IMR-90 (cell line): Measurements from ENCODE around the gene FITM2. TPM values are rescaled to one million over a fixed set of nuclear protein-coding genes. Genes with fewer than 3 reads are reported as not detected.

Experiments used
- ATAC-seq: fragments of 200-7000 bp; cut with Tn5 transposase; 2 replicates; pipeline ENCODE4 v1.9.1; 2020; ENCODE audit warnings: low read depth, mild to moderate bottlenecking, moderate library complexity
- BruUV-seq: library from RNA; stranded (reverse); fragments of 400-500 nt; replicated peaks from 2 replicates; lab custom pipeline; 2021; lab: Mats Ljungman, UMichigan
- CTCF ChIA-PET: fragments of 300-600 bp; formaldehyde crosslinking; extraction: SDS; loops from one replicate; lab custom pipeline; 2021; ENCODE audit warnings: antibody characterized with exemption; lab: Yijun Ruan, JAX
- POLR2A ChIA-PET: fragments of 300-600 bp; sonication (Branson Sonifier 250); formaldehyde crosslinking; loops from one replicate; lab custom pipeline; 2022; ENCODE audit warnings: antibody characterized with exemption; ENCODE audit not compliant: unreplicated experiment; lab: Charles Lee
- DNase-seq: peaks from one replicate; pipeline ENCODE4 v3.0.0; 2013
- H2AFZ ChIP-seq: replicated peaks from 2 replicates; pipeline ENCODE3; 2013; ENCODE audit warnings: low read length, mild to moderate bottlenecking; ENCODE audit not compliant: poor library complexity
- H2AK5ac ChIP-seq: 2 replicates; pipeline ENCODE4 v1.6.1; 2013; ENCODE audit warnings: low read depth, low read length, inconsistent platforms
- H2AK9ac ChIP-seq: replicated peaks from 2 replicates; pipeline ENCODE3; 2013; ENCODE audit warnings: mild to moderate bottlenecking, low read depth, low read length, moderate library complexity; ENCODE audit not compliant: poor library complexity
- H2BK120ac ChIP-seq: 2 replicates; pipeline ENCODE4 v1.6.1; 2013; ENCODE audit warnings: low read depth, low read length, inconsistent platforms
- H2BK15ac ChIP-seq: 3 replicates; pipeline ENCODE4 v1.6.1; 2013; ENCODE audit warnings: low read depth, low read length, inconsistent platforms
- H2BK20ac ChIP-seq: 2 replicates; pipeline ENCODE4 v1.6.1; 2013; ENCODE audit warnings: low read depth, mild to moderate bottlenecking, inconsistent platforms, low read length, moderate library complexity
- H2BK5ac ChIP-seq: 2 replicates; pipeline ENCODE4 v1.6.1; 2013; ENCODE audit warnings: mild to moderate bottlenecking, low read depth, low read length, inconsistent platforms; ENCODE audit not compliant: poor library complexity, severe bottlenecking
- H3K14ac ChIP-seq: replicated peaks from 2 replicates; pipeline ENCODE4 v1.6.1; 2013; ENCODE audit warnings: low read depth, low read length, inconsistent platforms
- H3K18ac ChIP-seq: 2 replicates; pipeline ENCODE4 v1.6.1; 2013; ENCODE audit warnings: low read depth, low read length, control low read depth
- H3K23ac ChIP-seq: 2 replicates; pipeline ENCODE4 v1.6.1; 2013; ENCODE audit warnings: low read depth, low read length, inconsistent platforms
- H3K27ac ChIP-seq: 2 replicates; pipeline ENCODE4 v1.5.1; 2013; ENCODE audit warnings: mild to moderate bottlenecking, control low read depth, low read length; ENCODE audit not compliant: insufficient read depth
- H3K27me3 ChIP-seq: 2 replicates; pipeline ENCODE4 v1.6.1; 2013; ENCODE audit warnings: low read length; ENCODE audit not compliant: control insufficient read depth, insufficient read depth
- H3K36me3 ChIP-seq: 2 replicates; pipeline ENCODE4 v1.6.1; 2013; ENCODE audit warnings: low read length, mixed read lengths; ENCODE audit not compliant: control insufficient read depth, insufficient read depth
- H3K4ac ChIP-seq: 2 replicates; pipeline ENCODE4 v1.6.1; 2013; ENCODE audit warnings: low read depth, low read length, inconsistent platforms
- H3K4me1 ChIP-seq: 2 replicates; pipeline ENCODE4 v1.6.1; 2013; ENCODE audit warnings: low read length, mixed read lengths; ENCODE audit not compliant: control insufficient read depth, insufficient read depth
- H3K4me2 ChIP-seq: 2 replicates; pipeline ENCODE4 v1.6.1; 2013; ENCODE audit warnings: low read depth, mild to moderate bottlenecking, control low read depth, low read length, moderate library complexity
- H3K4me3 ChIP-seq: 2 replicates; pipeline ENCODE4 v1.5.1; 2013; ENCODE audit warnings: low read depth, mild to moderate bottlenecking, control low read depth, low read length, moderate library complexity; ENCODE audit not compliant: insufficient read depth
- H3K56ac ChIP-seq: 2 replicates; pipeline ENCODE4 v1.6.1; 2013; ENCODE audit warnings: low read length, inconsistent platforms; ENCODE audit not compliant: insufficient read depth; ENCODE audit errors: extremely low read depth
- H3K79me1 ChIP-seq, 2 experiments: 2 replicates each; pipeline ENCODE4 v1.6.1; 2013; ENCODE audit warnings: low read length in 2 of 2, inconsistent platforms in 1 of 2, low read depth in 1 of 2
- H3K9ac ChIP-seq: 2 replicates; pipeline ENCODE4 v1.6.1; 2013; ENCODE audit warnings: low read depth, low read length, control low read depth
- H3K9me1 ChIP-seq: 2 replicates; pipeline ENCODE4 v1.6.1; 2013; ENCODE audit warnings: low read length, inconsistent platforms; ENCODE audit not compliant: insufficient read depth
- H3K9me3 ChIP-seq: 2 replicates; pipeline ENCODE4 v1.6.1; 2013; ENCODE audit warnings: low read length; ENCODE audit not compliant: control insufficient read depth, insufficient read depth
- H4K20me1 ChIP-seq: 2 replicates; pipeline ENCODE4 v1.6.1; 2013; ENCODE audit warnings: low read length, inconsistent platforms; ENCODE audit not compliant: insufficient read depth
- H4K5ac ChIP-seq: 2 replicates; pipeline ENCODE4 v1.6.1; 2013; ENCODE audit warnings: mild to moderate bottlenecking, low read depth, low read length, control low read depth
- H4K8ac ChIP-seq, 2 experiments: 2 replicates each; pipeline ENCODE4 v1.6.1; 2013; ENCODE audit warnings: low read depth in 2 of 2, low read length in 2 of 2, control low read depth in 1 of 2, inconsistent platforms in 1 of 2
- H4K91ac ChIP-seq: 2 replicates; pipeline ENCODE4 v1.6.1; 2013; ENCODE audit warnings: low read depth, low read length, inconsistent platforms; ENCODE audit not compliant: insufficient read depth
- BHLHE40 ChIP-seq: fragments of 150-350 bp; IDR thresholded peaks from 2 replicates; pipeline ENCODE4 v1.6.1; 2016; ENCODE audit warnings: mild to moderate bottlenecking, low read depth, low read length
- CEBPB ChIP-seq: IDR thresholded peaks from 2 replicates; pipeline ENCODE4 v1.6.1; 2012; ENCODE audit warnings: low read depth, low read length, improper control_type of control experiment
- CHD1 ChIP-seq: IDR thresholded peaks from 2 replicates; pipeline ENCODE4 v1.6.1; 2012; ENCODE audit warnings: low read depth, low read length, improper control_type of control experiment
- FOS ChIP-seq: fragments of 150-350 bp; IDR thresholded peaks from 2 replicates; pipeline ENCODE4 v1.6.1; 2016; ENCODE audit warnings: low read depth, low read length
- MAFK ChIP-seq: IDR thresholded peaks from 2 replicates; pipeline ENCODE4 v1.6.1; 2012; ENCODE audit warnings: low read depth, low read length, improper control_type of control experiment
- MAZ ChIP-seq: IDR thresholded peaks from 2 replicates; pipeline ENCODE4 v1.6.1; 2012; ENCODE audit warnings: low read depth, mild to moderate bottlenecking, low read length, improper control_type of control experiment, moderate library complexity, borderline replicate concordance
- MXI1 ChIP-seq: IDR thresholded peaks from 2 replicates; pipeline ENCODE4 v1.6.1; 2012; ENCODE audit warnings: low read depth, mild to moderate bottlenecking, low read length, moderate library complexity, borderline replicate concordance
- NFE2L2 ChIP-seq: fragments of 150-350 bp; IDR thresholded peaks from 2 replicates; pipeline ENCODE4 v1.6.1; 2016; ENCODE audit warnings: low read depth, mild to moderate bottlenecking, low read length
- POLR2A ChIP-seq: IDR thresholded peaks from 2 replicates; pipeline ENCODE4 v1.6.1; 2012; ENCODE audit warnings: mild to moderate bottlenecking, low read depth, low read length
- RAD21 ChIP-seq: IDR thresholded peaks from 2 replicates; pipeline ENCODE4 v1.6.1; 2012; ENCODE audit warnings: low read length, improper control_type of control experiment
- RCOR1 ChIP-seq: IDR thresholded peaks from 2 replicates; pipeline ENCODE4 v1.6.1; 2012; ENCODE audit warnings: mild to moderate bottlenecking, low read length, improper control_type of control experiment; ENCODE audit not compliant: insufficient replicate concordance
- RFX5 ChIP-seq: IDR thresholded peaks from 2 replicates; pipeline ENCODE4 v1.8.0; 2012; ENCODE audit warnings: low read depth, mild to moderate bottlenecking, low read length, moderate library complexity
- SMC3 ChIP-seq: fragments of 150-350 bp; IDR thresholded peaks from 2 replicates; pipeline ENCODE4 v1.6.1; 2016; ENCODE audit warnings: low read depth, mild to moderate bottlenecking, antibody characterized with exemption, low read length, moderate library complexity
- WGBS, 2 experiments: methylation state at CpG; one replicate each; pipeline versions ENCODE4 v1.1.5 to v1.1.7; 2013; ENCODE audit warnings: missing lambda C conversion rate in 2 of 2; ENCODE audit not compliant: insufficient read length in 1 of 2; ENCODE audit errors: extremely low coverage in 2 of 2; 5-methylcytosine and 5-hydroxymethylcytosine counted together
- dilution Hi-C: fragments of 300-500 bp; cut with HindIII; formaldehyde crosslinking; loops from one replicate; pipeline ENCODE4 v1.14.3; 2018; ENCODE audit warnings: low sequenced_read_pairs; ENCODE audit not compliant: unreplicated experiment
- in situ Hi-C: fragments of 300-500 bp; cut with MboI; formaldehyde crosslinking; loops from 3 replicates; pipeline ENCODE4 v1.14.3; 2019; ENCODE audit warnings: low sequenced_read_pairs, inconsistent platforms, mixed read lengths
- intact Hi-C: fragments of 100-400 bp; cut with micrococcal nuclease; formaldehyde crosslinking; loops from 2 replicates; pipeline ENCODE4 v1.10.0; 2022
- polyA plus RNA-seq, 3 experiments: library from polyadenylated mRNA; depleted of rRNA; stranded (reverse); fragments of >200 nt; gene quantifications; 2 replicates each; pipeline ENCODE4 v1.2.3, GENCODE V29; 2012; ENCODE audit warnings: low replicate concordance in 1 of 3
- total RNA-seq: library from RNA; depleted of rRNA; stranded (reverse); fragments of >200 nt; gene quantifications from 2 replicates; pipeline ENCODE4 v1.2.3, GENCODE V29; 2012
- TF ChIP-seq, protein P1 (sequence below): fragments of 150-350 bp; IDR thresholded peaks from 2 replicates; pipeline ENCODE4 v1.6.1; 2016; ENCODE audit warnings: low read depth, mild to moderate bottlenecking, low read length, moderate library complexity, borderline replicate concordance
- TF ChIP-seq, protein P2 (sequence below): conservative IDR thresholded peaks from 2 replicates; pipeline ENCODE4 v1.5.1; 2012; ENCODE audit warnings: mild to moderate bottlenecking, low read depth, low read length, improper control_type of control experiment
- TF ChIP-seq, protein P3 (sequence below): fragments of 150-350 bp; IDR thresholded peaks from 2 replicates; pipeline ENCODE4 v1.6.1; 2017; ENCODE audit warnings: mild to moderate bottlenecking, antibody characterized with exemption, low read length, low read depth

The FITM2 gene
- total and polyA plus RNA-seq, 2 of the 4 experiments (the other 2 are of a cell fraction), result 3.4 to 6.5 TPM

DNA sequence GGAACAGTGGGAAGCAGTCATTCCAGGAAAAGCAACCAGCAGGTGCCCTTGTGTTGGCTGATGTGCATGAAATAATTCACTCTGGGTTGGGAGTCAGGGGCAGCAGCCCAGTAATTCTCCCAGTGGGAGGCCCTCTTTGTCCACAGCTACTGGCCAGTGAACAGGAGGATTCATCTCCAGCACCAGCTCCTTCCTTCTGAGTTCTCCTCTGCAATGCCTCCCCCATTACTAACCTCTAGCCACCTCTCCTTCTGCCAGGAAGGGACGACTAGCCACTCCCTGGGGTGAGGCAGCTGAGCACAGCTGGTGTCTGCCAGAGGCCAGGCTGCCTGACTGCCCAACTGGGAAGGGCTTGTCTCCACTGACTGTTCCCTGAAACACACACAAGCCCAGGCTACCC lies 13.3 kb upstream of the FITM2 start:
- Histone ChIP-seq H3K79me1 (no peaks in the 10 kb centered on the region), H4K5ac (no peak overlapping the region), H3K23ac (no peak overlapping the region), H3K4me2 (no peak overlapping the region), H3K4ac (no peak overlapping the region), H3K14ac (no peak overlapping the region), H3K56ac (no peak overlapping the region), H3K9me3 (no peaks in the 10 kb centered on the region), H3K4me3 (no peak overlapping the region), H4K8ac (no peak overlapping the region), H2AFZ (no peak overlapping the region), H4K91ac (no peak overlapping the region), H2BK15ac (no peak overlapping the region), H3K27me3 (no peaks in the 10 kb centered on the region; the same call in none of the 2 replicates), H2BK20ac (no peak overlapping the region), H2BK120ac (no peak overlapping the region), H3K27ac (no peak overlapping the region), H3K9me1 (no peaks in the 10 kb centered on the region), H2AK9ac (no peak overlapping the region), H3K36me3 (no peaks in the 10 kb centered on the region), H3K9ac (no peak overlapping the region), H3K18ac (no peak overlapping the region), H2AK5ac (no peak overlapping the region), H3K4me1 (no peaks in the 10 kb centered on the region), H2BK5ac (no peak overlapping the region), H4K20me1 (no peaks in the 10 kb centered on the region)
- dilution Hi-C loops, result no loop called here
- in situ Hi-C loops, result no loop called here
- ChIA-PET POLR2A (no interaction called here), CTCF (no interaction called here)
- TF ChIP-seq, protein P1, sequence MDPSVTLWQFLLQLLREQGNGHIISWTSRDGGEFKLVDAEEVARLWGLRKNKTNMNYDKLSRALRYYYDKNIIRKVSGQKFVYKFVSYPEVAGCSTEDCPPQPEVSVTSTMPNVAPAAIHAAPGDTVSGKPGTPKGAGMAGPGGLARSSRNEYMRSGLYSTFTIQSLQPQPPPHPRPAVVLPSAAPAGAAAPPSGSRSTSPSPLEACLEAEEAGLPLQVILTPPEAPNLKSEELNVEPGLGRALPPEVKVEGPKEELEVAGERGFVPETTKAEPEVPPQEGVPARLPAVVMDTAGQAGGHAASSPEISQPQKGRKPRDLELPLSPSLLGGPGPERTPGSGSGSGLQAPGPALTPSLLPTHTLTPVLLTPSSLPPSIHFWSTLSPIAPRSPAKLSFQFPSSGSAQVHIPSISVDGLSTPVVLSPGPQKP, result no peak
- no peak for TF ChIP-seq FOS
- TF ChIP-seq CEBPB, result no peak
- TF ChIP-seq, protein P2, sequence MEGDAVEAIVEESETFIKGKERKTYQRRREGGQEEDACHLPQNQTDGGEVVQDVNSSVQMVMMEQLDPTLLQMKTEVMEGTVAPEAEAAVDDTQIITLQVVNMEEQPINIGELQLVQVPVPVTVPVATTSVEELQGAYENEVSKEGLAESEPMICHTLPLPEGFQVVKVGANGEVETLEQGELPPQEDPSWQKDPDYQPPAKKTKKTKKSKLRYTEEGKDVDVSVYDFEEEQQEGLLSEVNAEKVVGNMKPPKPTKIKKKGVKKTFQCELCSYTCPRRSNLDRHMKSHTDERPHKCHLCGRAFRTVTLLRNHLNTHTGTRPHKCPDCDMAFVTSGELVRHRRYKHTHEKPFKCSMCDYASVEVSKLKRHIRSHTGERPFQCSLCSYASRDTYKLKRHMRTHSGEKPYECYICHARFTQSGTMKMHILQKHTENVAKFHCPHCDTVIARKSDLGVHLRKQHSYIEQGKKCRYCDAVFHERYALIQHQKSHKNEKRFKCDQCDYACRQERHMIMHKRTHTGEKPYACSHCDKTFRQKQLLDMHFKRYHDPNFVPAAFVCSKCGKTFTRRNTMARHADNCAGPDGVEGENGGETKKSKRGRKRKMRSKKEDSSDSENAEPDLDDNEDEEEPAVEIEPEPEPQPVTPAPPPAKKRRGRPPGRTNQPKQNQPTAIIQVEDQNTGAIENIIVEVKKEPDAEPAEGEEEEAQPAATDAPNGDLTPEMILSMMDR, result no peak
- TF ChIP-seq BHLHE40, result no peak
- no peak for TF ChIP-seq CHD1
- no peak for TF ChIP-seq MAZ
- no peak for TF ChIP-seq POLR2A
- TF ChIP-seq SMC3, result no peak
- TF ChIP-seq MAFK, result no peak
- no peak for TF ChIP-seq NFE2L2
- TF ChIP-seq RFX5, result no peak
- no peak for TF ChIP-seq RAD21
- TF ChIP-seq RCOR1, result no peak
- TF ChIP-seq, protein P3, sequence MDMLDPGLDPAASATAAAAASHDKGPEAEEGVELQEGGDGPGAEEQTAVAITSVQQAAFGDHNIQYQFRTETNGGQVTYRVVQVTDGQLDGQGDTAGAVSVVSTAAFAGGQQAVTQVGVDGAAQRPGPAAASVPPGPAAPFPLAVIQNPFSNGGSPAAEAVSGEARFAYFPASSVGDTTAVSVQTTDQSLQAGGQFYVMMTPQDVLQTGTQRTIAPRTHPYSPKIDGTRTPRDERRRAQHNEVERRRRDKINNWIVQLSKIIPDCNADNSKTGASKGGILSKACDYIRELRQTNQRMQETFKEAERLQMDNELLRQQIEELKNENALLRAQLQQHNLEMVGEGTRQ, result no peak
- no peak for TF ChIP-seq MXI1
- no TSS peak for BruUV-seq
- DNase-seq (no peak), ATAC-seq (no peak)
- intact Hi-C loops, result no loop called here
- WGBS, 2 experiments, result 0% methylated on average over 1 of the region's 1 CpG; no CpG with 5 or more reads in 1 of the 2 experiments
